Measurements from ENCODE around the gene GPR173. TPM values are rescaled to one million over a fixed set of nuclear protein-coding genes. Genes with fewer than 3 reads are reported as not detected.

The GPR173 gene
- total RNA-seq, 1 experiment from 2014 or later, result 5.3 TPM

- H3K27me3 ChIP-seq (replicated peaks; ENCODE audit: insufficient read depth, low read depth, low read length, poor library complexity), result peaks cover 23% of the 10 kb centered on the region
- no TSS peak for BruUV-seq (replicated peaks)
- DNase-seq (ENCODE audit: low spot score), result no peak
- ChIA-PET CTCF (no interaction called here), POLR2A (ENCODE audit: low non-redundant PET) (no interaction called here)
- H3K27ac ChIP-seq (ENCODE audit: low read depth, low read length, poor library complexity, severe bottlenecking), result no peak overlapping the region
- H3K4me3 ChIP-seq (ENCODE audit: low read depth, low read length, poor library complexity, severe bottlenecking), result no peak overlapping the region
- intact Hi-C loops (cut with micrococcal nuclease; ENCODE audit: unreplicated experiment), result no loop called here
- no peaks in the 10 kb centered on the region for H3K4me1 ChIP-seq (ENCODE audit: insufficient read depth, low read length, poor library complexity, severe bottlenecking)
- no peaks in the 10 kb centered on the region for H3K36me3 ChIP-seq (ENCODE audit: insufficient read depth, low read length, poor library complexity, severe bottlenecking)
- no peaks in the 10 kb centered on the region for H3K9me3 ChIP-seq (ENCODE audit: low read depth, low read length, poor library complexity, severe bottlenecking)
- TF ChIP-seq EZH2 (IDR thresholded peaks at IDR 0.05; ENCODE audit: borderline replicate concordance, low read depth, low read length, poor library complexity, severe bottlenecking) (no peak), CTCF (conservative IDR thresholded peaks at IDR 0.05; ENCODE audit: low read depth, low read length) (no peak)
Measured at GRCh38 chrX:53044995-53045394, 3.6 kb upstream of the GPR173 start.

- intact Hi-C loops (cut with micrococcal nuclease; ENCODE audit: unreplicated experiment), result no loop called here
- no TSS peak for BruUV-seq (replicated peaks)
Measured at GRCh38 chrX:53047228-53047627, 1.4 kb upstream of the GPR173 start.

GRCh38 chrX:53049127-53049517 is 533 bp downstream of the GPR173 start:
- ChIA-PET POLR2A (ENCODE audit: low non-redundant PET) (no interaction called here), CTCF (no interaction called here)
- Histone ChIP-seq H3K4me3 (ENCODE audit: low read depth, low read length, poor library complexity, severe bottlenecking) (peak overlapping the region; percentile 55), H3K4me1 (ENCODE audit: insufficient read depth, low read length, poor library complexity, severe bottlenecking) (no peaks in the 10 kb centered on the region), H3K36me3 (ENCODE audit: insufficient read depth, low read length, poor library complexity, severe bottlenecking) (no peaks in the 10 kb centered on the region), H3K9me3 (ENCODE audit: low read depth, low read length, poor library complexity, severe bottlenecking) (no peaks in the 10 kb centered on the region), H3K27ac (ENCODE audit: low read depth, low read length, poor library complexity, severe bottlenecking) (no peak overlapping the region), H3K27me3 (replicated peaks; ENCODE audit: insufficient read depth, low read depth, low read length, poor library complexity) (no peaks in the 10 kb centered on the region)
- no TSS peak for BruUV-seq (replicated peaks)
- TF ChIP-seq EZH2 (IDR thresholded peaks at IDR 0.05; ENCODE audit: borderline replicate concordance, low read depth, low read length, poor library complexity, severe bottlenecking), result no peak
- no peak for TF ChIP-seq CTCF (conservative IDR thresholded peaks at IDR 0.05; ENCODE audit: low read depth, low read length)
- intact Hi-C loops (cut with micrococcal nuclease; ENCODE audit: unreplicated experiment), result no loop called here
- DNase-seq (ENCODE audit: low spot score), result no peak

More at GRCh38 chrX:53047228-53047627, 1.4 kb upstream of the GPR173 start:
- Histone ChIP-seq H3K36me3 (ENCODE audit: insufficient read depth, low read length, poor library complexity, severe bottlenecking) (no peaks in the 10 kb centered on the region), H3K27me3 (replicated peaks; ENCODE audit: insufficient read depth, low read depth, low read length, poor library complexity) (peaks cover 6% of the 10 kb centered on the region), H3K4me3 (ENCODE audit: low read depth, low read length, poor library complexity, severe bottlenecking) (no peak overlapping the region), H3K4me1 (ENCODE audit: insufficient read depth, low read length, poor library complexity, severe bottlenecking) (no peaks in the 10 kb centered on the region), H3K9me3 (ENCODE audit: low read depth, low read length, poor library complexity, severe bottlenecking) (no peaks in the 10 kb centered on the region), H3K27ac (ENCODE audit: low read depth, low read length, poor library complexity, severe bottlenecking) (no peak overlapping the region)
- ChIA-PET CTCF (no interaction called here), POLR2A (ENCODE audit: low non-redundant PET) (no interaction called here)
- TF ChIP-seq EZH2 (IDR thresholded peaks at IDR 0.05; ENCODE audit: borderline replicate concordance, low read depth, low read length, poor library complexity, severe bottlenecking), result no peak
- peak; percentile 43 for TF ChIP-seq CTCF (conservative IDR thresholded peaks at IDR 0.05; ENCODE audit: low read depth, low read length)
- peak; percentile 42 for DNase-seq (ENCODE audit: low spot score)
